GM18511 (cell line): Measurements from ENCODE around the gene EFNA2.

Experiments used
- ATAC-seq: cut with Tn5 transposase; IDR thresholded peaks from one replicate; pipeline ENCODE4 v1.9.1; 2021; ENCODE audit warnings: mild to moderate bottlenecking, moderate library complexity; ENCODE audit not compliant: unreplicated experiment

Gene EFNA2

DNA sequence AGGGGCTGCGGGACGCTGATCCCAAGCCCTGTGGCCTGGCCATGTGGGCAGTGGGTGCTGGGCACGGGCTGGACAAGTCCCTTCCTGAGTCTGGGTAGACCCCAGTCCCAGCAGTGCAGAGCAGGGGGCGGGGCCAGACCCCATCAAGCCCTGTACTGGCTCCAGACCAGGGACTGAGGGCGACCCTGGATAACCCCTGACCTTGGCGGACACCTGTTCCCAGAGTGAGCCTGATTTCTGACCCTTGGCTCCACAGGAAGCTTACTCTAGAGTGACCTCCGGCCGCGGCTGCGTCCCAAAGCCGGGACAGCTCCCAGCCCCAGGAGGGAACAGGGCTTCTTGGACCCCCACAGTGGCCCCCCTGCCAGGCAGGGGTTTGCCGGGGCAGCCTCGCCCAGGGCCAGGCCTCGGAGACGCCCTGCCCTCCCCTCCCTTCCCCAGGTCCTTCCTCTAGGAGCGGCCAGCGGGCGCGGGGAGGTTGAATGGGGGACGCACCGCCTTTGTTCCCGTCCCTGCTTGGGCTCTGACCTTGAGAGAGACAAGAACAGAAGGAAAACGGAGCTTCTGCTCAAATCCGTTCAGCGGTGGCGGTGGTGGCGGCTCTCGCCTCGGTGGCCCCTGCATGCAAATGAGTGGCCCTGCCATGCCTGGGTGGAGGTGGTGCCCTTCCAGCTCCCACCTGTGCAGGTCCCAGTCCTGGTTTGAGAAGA is 2.3 kb upstream of the EFNA2 start:
- ATAC-seq: no peak

GRCh38 chr19:1283917-1284292 is 1.8 kb upstream of the EFNA2 start:
- no peak for ATAC-seq

DNA sequence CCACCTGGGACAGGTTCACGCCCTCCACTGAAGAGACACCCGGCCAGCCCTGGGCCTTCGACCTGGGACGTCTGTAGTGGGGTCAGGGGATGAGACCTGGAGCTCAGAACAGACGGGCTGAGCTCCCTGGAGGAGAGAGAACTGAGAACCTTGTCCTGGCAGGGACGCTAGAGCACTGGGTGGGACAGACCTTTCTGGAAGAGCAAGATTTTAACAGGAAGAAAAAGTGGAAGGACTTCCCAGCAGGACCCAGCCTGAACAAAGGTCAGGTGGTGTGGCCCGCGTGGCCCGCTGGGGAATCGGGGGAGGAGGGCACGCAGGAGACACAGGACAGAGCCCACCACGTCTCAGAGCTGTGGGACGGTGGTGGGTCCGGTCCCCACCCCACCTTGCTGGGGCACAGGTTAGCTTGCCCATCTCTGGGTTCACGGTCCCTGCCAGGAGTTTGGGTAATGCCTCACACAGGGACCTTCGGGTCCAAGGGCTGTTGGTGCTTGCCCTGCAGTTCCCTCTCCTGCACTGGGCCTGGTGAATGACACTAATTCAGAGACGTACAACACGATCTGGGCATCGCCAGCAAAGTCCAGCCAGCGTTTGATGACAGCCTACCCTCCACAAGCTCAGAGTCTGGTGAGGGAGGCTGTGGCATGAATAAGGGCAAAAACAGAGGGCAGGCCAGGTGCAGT is 1.2 kb upstream of the EFNA2 start:
- ATAC-seq: no peak

- no peak for ATAC-seq
Observed at GRCh38 chr19:1284979-1285736, 515 bp upstream of the EFNA2 start.

DNA sequence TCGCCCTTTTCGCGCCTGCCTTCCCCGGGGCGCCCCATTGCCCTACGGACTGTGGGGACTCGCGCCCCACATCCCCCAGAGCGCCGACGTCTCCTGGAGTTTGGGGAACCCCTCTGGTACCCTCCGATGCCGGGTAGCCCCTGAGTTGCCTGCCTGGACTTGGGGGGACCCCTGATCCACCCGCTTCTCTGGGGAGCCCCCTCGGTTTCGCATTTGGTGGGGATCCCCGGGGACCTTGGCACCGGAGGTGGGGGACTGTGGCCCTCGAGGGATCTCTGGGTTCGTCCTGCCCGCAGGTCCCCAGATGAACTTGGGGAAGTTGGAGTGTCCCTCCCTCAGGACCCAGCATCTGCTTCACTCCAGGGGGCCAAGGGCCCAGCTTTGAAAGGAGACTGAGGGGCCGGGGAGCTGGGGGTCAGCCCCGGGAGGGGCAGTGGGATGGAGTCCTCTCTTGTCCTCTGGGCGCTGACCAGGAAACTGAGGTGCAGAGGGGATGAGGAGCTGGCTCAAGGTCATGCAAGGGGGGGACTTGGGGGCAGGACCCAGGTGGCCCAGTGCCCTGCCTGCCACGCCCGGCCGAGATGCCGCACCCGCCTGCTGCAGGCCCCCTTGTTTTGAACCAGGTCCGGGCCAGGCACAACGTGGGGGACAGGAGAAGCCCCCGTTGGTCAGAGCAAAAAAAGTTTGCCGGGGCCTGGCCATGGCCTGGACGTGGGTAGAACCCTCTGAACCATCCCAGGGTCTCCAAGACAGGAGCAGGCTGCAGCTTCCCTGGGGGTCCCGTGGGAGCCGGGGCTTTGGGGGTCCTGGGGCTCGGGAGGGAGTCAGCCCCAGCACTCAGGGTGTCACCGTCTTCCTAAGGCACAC is 1.0 kb downstream of the EFNA2 start:
- ATAC-seq: no peak

GRCh38 chr19:1287354-1288225 is 1.9 kb downstream of the EFNA2 start:
- ATAC-seq: no peak

GRCh38 chr19:1288226-1288612 is 2.5 kb downstream of the EFNA2 start:
- no peak for ATAC-seq

GRCh38 chr19:1288833-1289685 is 3.4 kb downstream of the EFNA2 start:
- no peak for ATAC-seq

DNA sequence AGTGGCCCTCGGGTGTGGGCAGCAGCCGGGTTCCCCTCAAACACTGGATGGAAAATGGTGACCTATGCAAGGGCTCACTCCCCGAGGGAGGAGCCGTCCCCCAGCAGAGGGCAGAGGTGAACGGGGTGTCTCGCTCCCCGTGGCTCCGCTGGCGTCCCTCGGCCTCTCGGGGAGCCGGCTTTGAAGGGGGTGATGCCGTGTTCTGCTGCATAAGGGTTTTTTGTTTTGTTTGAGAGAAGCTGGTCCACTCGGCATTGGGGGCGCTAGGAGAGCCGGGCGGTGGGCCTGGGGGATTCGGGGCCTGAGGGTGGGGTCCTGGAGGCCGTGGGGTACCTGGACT is 4.0 kb downstream of the EFNA2 start:
- ATAC-seq: no peak

GRCh38 chr19:1290196-1290702 is 4.6 kb downstream of the EFNA2 start:
- ATAC-seq: no peak

DNA sequence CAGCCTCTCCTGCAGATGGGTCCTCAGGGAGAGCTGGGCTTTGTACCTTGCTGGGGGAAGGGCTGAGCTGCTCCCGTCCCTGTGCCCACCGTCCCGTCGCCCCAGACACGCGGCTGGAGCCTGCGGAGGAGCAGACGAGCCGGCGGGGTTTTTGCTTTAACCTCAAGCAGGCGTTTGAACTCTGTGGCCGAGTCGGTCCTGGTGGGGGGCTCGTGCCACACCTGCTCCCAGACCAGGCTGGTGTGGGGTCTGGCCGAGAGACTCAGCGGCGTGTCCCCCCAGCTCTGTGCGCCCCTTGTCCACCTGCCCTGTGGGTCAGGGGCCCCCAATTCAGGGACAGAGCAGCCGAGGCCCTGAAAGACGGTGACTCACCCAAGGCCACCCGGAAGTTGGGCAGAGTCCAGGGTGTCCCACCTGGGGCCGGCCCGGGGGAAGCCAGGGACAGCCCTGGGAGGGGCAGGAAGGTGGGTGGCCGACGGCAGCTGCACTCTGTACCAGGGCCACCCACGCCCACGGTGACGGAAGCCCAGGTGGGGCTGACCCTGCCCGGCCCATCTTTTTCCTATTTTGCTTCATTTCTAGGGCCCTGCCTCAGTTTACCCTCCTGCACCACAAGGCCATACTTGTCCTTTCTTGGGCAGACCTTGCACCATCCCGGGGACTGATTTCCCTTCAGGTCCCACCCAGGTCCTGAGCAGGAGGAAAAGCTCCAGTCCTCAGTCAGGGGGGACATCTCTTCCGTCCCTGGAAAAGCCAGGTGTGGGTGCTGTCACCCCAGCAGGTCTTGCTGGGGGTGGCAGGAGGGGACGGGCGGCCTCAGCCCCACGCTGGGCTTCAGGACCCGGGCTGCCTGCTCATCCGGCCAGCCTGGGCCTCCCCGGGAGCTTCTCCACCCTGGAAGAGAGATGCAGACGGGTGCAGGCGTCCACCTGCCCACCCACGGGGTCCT is 5.3 kb downstream of the EFNA2 start:
- ATAC-seq: no peak

DNA sequence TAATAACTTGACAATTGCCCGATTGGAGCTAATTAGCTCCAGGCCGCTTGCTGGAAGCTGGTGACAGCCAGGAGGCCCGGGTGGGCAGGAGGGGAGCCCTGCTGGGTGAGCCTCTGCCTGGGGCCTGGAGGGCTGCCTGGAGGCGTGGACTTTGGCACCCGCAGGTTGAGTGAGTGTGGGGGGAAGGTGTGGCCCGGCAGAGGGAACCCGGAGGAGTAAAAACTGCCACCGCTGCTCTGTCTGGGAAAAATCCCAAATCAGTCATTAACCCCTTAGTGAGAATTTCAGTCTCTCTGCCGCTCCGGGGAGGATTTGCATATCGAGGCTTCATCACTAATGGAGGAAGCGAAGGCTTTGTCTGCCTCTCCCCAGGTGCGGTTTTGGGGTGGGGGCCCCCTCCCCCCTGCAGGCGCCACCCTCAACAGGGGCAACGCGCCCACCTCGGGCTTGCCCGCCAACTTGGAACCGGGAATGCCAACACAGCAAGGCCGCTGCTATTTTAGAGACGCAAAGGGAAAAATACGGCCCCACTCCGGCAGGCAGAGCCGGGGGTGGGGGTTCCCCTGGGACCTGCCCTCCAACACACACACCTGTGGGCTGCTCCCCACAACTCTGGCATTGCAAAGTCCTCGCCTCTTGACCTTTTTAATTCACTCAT is 6.2 kb downstream of the EFNA2 start:
- ATAC-seq: no peak

DNA sequence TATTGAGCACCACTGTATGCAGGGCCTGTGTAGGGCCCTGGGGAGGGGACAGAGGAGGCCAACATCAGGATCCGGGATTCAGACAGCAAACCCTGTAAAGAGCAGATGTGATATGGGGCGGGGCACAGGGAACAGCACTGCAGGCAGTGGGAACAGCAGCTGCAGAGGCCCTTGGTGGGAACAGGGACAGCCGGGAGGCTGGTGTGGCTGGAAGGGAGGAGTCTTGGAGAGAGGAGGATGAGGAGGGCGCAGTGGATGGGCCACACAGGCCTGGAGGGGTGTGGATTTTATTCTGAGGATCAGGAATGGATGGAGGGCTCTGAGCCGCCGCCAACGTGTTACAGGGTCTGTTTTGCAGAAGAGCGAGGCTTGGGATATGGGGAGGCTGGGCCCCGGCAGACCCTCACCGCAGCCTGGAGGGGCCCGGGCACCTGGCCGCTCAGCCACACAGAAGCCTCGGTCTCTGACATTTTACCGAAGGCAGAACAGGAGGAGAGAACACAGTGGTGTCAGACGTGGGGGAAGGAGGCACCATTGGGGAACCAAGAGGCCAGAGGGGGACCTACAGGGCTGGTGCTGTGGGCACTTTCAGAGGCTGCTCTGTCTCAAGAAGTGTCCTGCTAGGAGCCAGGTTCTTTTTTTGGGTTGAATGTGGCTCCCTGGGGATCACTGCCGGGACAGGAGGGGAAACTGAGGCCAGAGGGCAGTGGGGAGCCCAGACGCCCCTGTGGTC is 6.9 kb downstream of the EFNA2 start:
- ATAC-seq: no peak

DNA sequence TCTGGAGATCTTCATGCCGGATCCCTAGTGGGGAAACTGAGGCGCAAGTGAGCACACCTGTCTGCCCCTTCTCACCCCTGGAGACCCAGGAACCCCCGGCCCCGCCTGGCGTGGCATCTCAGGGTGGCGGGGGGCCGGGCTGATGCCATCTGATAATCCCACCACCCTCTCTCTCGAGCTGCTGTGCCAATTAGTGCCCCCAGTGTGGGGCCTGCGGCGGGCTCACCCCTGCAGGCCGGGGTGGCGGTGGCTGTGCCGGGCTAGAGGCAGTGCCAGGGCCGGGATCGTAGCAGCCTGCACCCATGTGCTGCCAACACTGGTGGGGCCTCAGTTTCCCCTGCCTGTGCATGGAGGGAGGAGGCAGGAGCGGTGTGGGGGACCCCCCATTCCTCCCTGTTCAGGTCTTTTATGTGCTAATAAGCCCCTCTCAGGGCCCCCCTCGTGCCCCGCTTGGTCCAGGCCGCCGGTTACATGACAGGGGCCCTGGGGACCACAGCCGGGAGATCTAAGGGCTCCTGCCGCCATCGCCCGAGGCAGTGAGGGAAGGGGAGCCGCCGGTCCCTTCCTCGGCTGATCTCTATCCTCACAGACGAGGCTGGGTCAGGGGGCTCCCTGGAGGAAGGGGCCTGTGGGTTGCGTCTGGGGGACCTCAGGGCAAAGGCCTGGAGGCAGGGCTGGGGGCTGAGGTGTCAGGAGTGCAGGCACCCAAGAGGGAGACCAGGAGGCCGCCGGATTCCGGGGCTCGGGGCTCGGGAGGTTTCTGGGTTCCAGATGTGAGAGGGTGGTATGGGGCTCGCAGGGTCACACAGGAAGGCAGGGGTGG is 8.3 kb downstream of the EFNA2 start:
- ATAC-seq: no peak

- no peak for ATAC-seq
Observed at GRCh38 chr19:1294688-1295087, 9.0 kb downstream of the EFNA2 start.
